Suprapubic skin (tissue), 4 donors: ENCODE data around the gene ZNF777. TPM values are rescaled to one million over a fixed set of nuclear protein-coding genes. Genes with fewer than 3 reads are reported as not detected.
"Not testable (repeated sequence)": the region's sequence is repeated elsewhere in the genome, so short reads cannot be mapped to it uniquely, and the experiment has no call there.

Source experiments
- DNase-seq, 2 donors: peaks; one replicate each; pipeline ENCODE4 v3.0.0-alpha.2; 2019; ENCODE audit warnings: low spot score in 2 of 2
- H3K27ac ChIP-seq: fragments of 200-600 bp; sonication (generic); one replicate; pipeline ENCODE4 v1.5.1; 2019
- H3K27me3 ChIP-seq: fragments of 200-600 bp; sonication (generic); one replicate; pipeline ENCODE4 v1.5.1; 2019
- H3K36me3 ChIP-seq: fragments of 200-600 bp; sonication (generic); one replicate; pipeline ENCODE4 v1.5.1; 2019
- H3K4me1 ChIP-seq: fragments of 200-600 bp; sonication (generic); one replicate; pipeline ENCODE4 v1.5.1; 2019
- H3K4me3 ChIP-seq: fragments of 200-600 bp; sonication (generic); one replicate; pipeline ENCODE4 v1.5.1; 2019; ENCODE audit warnings: mild to moderate bottlenecking
- H3K9me3 ChIP-seq: fragments of 200-600 bp; sonication (generic); one replicate; pipeline ENCODE4 v1.5.1; 2019
- EP300 ChIP-seq: sonication (generic); formaldehyde crosslinking; IDR thresholded peaks from one replicate; pipeline ENCODE4 v1.6.1; 2017; ENCODE audit warnings: antibody characterized with exemption
- POLR2A ChIP-seq, 2 donors: fragments of 450-650 bp; IDR thresholded peaks; one replicate each; pipeline ENCODE4 v1.6.1; 2017; ENCODE audit warnings: antibody characterized with exemption in 2 of 2, mild to moderate bottlenecking in 2 of 2, moderate library complexity in 2 of 2
- POLR2AphosphoS5 ChIP-seq, 3 donors: sonication (generic); formaldehyde crosslinking; IDR thresholded peaks; one replicate each; pipeline ENCODE4 v1.6.1; 2017; ENCODE audit warnings: antibody characterized with exemption in 3 of 3
- WGBS: methylation state at CpG from one replicate; pipeline ENCODE4 v1.1.5; 2018; 5-methylcytosine and 5-hydroxymethylcytosine counted together
- total RNA-seq, 4 donors: library from RNA; depleted of rRNA; stranded (reverse); fragments of >200 nt; gene quantifications; one replicate each; pipeline ENCODE4 v1.1.0, GENCODE V29; 2016
- TF ChIP-seq, protein P1 (sequence below), 2 donors: fragments of 200-600 bp in 1 of 2; fragments of 450-650 bp in 1 of 2; sonication (generic) in 1 of 2; IDR thresholded peaks; one replicate each; pipeline ENCODE4 v1.5.1; 2016 to 2019; ENCODE audit warnings: antibody characterized with exemption in 2 of 2, mild to moderate bottlenecking in 1 of 2, moderate library complexity in 1 of 2

ZNF777 gene
- total RNA-seq, 4 donors from 2014 or later = 11.6 to 16.4 (median 14.9) TPM

DNA sequence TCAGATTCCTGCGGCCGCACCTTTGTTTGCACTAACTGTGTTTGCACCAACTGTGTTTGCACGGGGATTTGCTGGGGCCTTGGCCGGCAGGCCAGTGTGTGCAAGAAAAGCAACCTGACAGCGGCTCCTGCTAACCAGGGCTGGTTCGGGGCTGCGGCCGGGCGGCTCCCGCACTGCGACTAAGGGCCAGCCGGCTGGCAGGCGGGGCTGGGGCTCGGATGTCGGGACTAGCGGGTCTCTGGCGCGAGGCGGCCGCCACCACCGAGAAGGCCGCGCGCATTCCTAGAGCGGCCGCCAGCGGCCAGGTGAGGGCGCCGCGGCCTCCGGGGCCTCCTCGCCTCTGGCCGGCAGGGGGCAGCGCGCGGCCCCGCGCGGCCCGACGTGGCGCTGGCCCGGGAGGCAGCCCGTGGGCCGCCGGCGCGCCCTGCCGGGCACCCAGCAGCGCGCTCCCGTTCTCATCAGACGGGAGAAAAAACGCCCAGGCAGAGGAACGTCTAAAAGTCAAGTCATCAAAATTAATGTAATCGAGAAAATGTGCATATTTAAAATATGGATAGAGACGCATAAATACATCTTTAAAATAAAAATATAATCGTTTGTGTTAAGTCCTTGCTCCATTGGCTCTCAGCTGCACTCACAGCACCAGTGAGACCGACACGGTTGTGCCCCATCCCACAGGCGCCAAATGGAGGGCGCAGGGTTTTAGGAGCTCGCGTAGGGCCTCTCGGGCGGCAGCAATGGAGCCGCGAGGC is 38.5 kb downstream of the ZNF777 start:
- no peak for DNase-seq
- TF ChIP-seq, protein P1, sequence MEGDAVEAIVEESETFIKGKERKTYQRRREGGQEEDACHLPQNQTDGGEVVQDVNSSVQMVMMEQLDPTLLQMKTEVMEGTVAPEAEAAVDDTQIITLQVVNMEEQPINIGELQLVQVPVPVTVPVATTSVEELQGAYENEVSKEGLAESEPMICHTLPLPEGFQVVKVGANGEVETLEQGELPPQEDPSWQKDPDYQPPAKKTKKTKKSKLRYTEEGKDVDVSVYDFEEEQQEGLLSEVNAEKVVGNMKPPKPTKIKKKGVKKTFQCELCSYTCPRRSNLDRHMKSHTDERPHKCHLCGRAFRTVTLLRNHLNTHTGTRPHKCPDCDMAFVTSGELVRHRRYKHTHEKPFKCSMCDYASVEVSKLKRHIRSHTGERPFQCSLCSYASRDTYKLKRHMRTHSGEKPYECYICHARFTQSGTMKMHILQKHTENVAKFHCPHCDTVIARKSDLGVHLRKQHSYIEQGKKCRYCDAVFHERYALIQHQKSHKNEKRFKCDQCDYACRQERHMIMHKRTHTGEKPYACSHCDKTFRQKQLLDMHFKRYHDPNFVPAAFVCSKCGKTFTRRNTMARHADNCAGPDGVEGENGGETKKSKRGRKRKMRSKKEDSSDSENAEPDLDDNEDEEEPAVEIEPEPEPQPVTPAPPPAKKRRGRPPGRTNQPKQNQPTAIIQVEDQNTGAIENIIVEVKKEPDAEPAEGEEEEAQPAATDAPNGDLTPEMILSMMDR (IDR thresholded peaks at IDR 0.05) = peak; percentile 61 to 71
- TF ChIP-seq POLR2A (IDR thresholded peaks at IDR 0.05) = no peak
- TF ChIP-seq EP300 = no peak
- no peak for TF ChIP-seq POLR2AphosphoS5 (IDR thresholded peaks at IDR 0.05)
- 4% methylated on average over 28 of the region's 68 CpGs for WGBS
- Histone ChIP-seq H3K4me3 (peak overlapping the region; percentile 55), H3K27me3 (no peaks in the 10 kb centered on the region), H3K27ac (no peak overlapping the region), H3K4me1 (peaks cover 12% of the 10 kb centered on the region), H3K36me3 (no peaks in the 10 kb centered on the region), H3K9me3 (no peaks in the 10 kb centered on the region)

DNA sequence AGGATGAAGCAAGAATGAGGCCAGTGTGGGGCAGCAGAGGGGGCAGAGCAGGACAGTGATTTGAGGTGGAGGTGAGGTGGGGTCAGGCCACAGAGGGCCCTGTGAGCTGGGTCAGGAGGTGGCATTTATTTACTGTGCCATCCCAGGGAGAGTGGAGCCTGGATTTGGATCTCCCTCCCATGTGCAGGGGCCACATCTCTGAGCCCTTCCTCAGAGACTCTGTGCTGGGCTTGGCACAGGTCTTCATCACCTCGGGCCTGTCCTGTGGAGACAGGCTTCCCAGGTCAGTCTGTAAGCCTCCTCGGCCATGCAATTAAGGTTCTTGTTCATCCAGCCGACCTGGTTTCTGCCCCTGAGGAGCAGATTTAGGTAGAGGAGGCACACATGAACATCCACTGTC is 40.9 kb downstream of the ZNF777 start:
- Histone ChIP-seq H3K9me3 (no peaks in the 10 kb centered on the region), H3K4me1 (peaks cover 12% of the 10 kb centered on the region), H3K27ac (no peak overlapping the region), H3K4me3 (no peak overlapping the region), H3K36me3 (no peaks in the 10 kb centered on the region), H3K27me3 (no peaks in the 10 kb centered on the region)
- no peak for DNase-seq
- WGBS = 80% methylated on average over 2 of the region's 3 CpGs
- TF ChIP-seq, protein P1 (IDR thresholded peaks at IDR 0.05) = no peak
- TF ChIP-seq POLR2A (IDR thresholded peaks at IDR 0.05) (no peak), POLR2AphosphoS5 (IDR thresholded peaks at IDR 0.05) (no peak), EP300 (no peak)

DNA sequence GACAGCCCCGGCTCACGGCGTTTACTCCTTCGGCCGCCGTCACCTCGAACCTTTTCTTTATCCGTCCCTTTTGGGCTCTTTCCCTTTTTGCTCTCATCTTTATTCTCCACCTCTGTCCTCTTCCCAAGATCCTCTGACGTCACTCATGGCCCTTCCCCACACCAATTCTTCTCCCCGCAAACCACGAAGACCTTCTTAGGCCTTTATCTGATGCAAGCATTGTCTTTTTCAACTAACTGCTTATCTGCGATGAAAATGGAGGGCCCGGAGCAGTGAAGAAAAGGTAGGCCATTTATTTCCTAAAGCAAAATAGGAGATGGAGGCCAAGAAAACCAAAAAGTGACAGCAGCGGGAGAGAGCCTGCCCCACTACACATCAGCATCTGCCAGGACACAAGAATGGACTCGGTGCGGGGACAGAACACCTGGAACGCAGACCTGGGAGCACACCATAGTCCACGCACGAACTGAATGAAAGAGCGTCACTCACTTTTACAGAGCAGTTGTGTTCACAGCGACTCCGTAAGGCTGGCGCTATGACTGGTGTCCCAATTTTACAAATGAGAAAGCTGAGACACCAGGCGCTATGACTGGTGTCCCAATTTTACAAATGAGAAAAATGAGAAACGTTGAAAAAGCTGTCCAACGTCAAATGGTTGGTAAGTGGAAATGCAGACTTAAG is 45.3 kb downstream of the ZNF777 start:
- H3K27ac ChIP-seq = no peak overlapping the region
- H3K36me3 ChIP-seq = no peaks in the 10 kb centered on the region
- no peak for TF ChIP-seq POLR2AphosphoS5 (IDR thresholded peaks at IDR 0.05)
- no peak for TF ChIP-seq POLR2A (IDR thresholded peaks at IDR 0.05)
- TF ChIP-seq EP300 = no peak
- TF ChIP-seq, protein P1 (IDR thresholded peaks at IDR 0.05) = no peak
- H3K27me3 ChIP-seq = no peaks in the 10 kb centered on the region
- no peak for DNase-seq
- H3K4me1 ChIP-seq = peaks cover 6% of the 10 kb centered on the region
- WGBS = 51% methylated on average over 26 of the region's 26 CpGs
- H3K4me3 ChIP-seq = peak overlapping the region; percentile 34
- no peaks in the 10 kb centered on the region for H3K9me3 ChIP-seq

DNA sequence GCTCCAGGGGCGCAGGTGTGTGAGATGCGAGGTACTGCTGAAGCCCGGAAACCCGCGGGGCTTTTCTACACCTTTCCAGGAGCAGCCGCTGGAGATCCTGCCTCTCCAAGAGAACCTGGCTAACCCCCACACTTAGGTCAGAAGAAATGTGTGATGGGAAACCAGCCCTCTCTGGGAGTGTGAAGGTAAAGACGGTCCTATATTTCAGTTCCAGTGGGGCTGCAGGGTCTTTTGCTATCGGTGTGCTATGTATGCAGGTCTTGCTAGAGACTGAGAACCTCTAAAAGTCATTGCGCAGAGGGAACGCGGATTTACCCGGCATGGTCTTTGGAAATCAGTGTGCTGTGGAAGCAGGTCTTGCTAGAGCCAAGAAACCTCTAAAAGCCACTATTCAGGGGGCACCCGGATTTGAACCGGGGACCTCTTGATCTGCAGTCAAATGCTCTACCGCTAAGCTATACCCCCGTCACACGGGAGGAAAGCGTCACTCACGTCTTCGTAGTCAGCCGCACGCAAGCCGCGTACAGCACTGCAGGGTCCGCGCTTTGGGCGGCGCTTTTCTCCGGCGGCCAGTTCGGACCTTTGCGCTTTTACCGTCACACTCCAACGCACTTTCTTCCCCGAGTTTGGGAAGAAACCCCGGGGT is 46.0 kb downstream of the ZNF777 start:
- DNase-seq = no peak
- H3K9me3 ChIP-seq = no peaks in the 10 kb centered on the region
- H3K4me3 ChIP-seq = peak overlapping the region; percentile 34
- TF ChIP-seq EP300 = no peak
- no peak for TF ChIP-seq POLR2A (IDR thresholded peaks at IDR 0.05)
- no peak for TF ChIP-seq POLR2AphosphoS5 (IDR thresholded peaks at IDR 0.05)
- TF ChIP-seq, protein P1 (IDR thresholded peaks at IDR 0.05) = no peak
- no peaks in the 10 kb centered on the region for H3K27me3 ChIP-seq
- H3K27ac ChIP-seq = no peak overlapping the region
- peaks cover 6% of the 10 kb centered on the region for H3K4me1 ChIP-seq
- H3K36me3 ChIP-seq = no peaks in the 10 kb centered on the region
- WGBS = 12% methylated on average over 34 of the region's 36 CpGs

DNA sequence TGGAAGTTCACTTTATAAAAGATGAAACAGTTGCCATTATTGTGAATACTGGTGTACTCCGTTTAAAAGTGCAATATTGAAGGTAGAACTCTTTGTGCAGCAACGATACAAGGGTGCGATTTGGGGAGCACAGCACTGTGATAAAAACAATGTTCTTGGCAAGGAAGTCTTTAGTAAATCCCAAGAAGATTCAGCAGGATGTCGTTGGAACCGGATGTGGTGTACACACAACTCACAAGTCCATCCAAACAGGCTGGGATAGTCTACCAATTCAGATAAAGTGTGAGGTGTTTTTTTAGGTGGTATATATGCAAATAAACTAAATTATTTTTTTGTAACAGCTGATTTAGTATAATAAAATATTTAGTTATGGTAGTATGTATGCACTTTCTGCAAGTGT is 46.7 kb downstream of the ZNF777 start:
- Histone ChIP-seq H3K27ac (no peak overlapping the region), H3K27me3 (no peaks in the 10 kb centered on the region), H3K9me3 (no peaks in the 10 kb centered on the region), H3K4me1 (peaks cover 6% of the 10 kb centered on the region), H3K36me3 (no peaks in the 10 kb centered on the region), H3K4me3 (no peak overlapping the region)
- WGBS = 51% methylated on average over 5 of the region's 5 CpGs
- TF ChIP-seq EP300 = no peak
- TF ChIP-seq POLR2AphosphoS5 (IDR thresholded peaks at IDR 0.05) = no peak
- TF ChIP-seq, protein P1 (IDR thresholded peaks at IDR 0.05) = no peak
- TF ChIP-seq POLR2A (IDR thresholded peaks at IDR 0.05) = no peak
- DNase-seq = no peak

DNA sequence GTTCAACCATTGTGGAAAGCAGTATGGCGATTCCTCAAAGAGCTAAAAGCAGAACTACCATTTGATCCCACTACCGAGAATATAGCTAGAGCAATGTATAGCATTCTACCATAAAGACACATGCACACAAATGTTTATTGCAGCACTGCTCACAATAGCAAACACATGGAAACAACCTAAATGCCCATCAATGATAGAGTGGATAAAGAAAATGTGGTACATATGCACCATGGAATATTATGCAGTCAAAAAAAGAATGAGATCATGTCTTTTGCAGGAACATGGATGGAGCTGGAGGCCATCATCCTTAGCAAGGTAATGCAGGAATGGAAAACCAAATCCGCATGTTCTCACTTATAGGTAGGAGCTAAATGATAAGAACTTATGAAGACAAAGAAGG is 47.8 kb downstream of the ZNF777 start:
- H3K36me3 ChIP-seq, H3K4me1 ChIP-seq, H3K9me3 ChIP-seq, H3K4me3 ChIP-seq, DNase-seq, H3K27ac ChIP-seq, H3K27me3 ChIP-seq: not testable (repeated sequence)
- 97% methylated on average over 3 of the region's 3 CpGs for WGBS
